GM19193 (cell line): Measurements from ENCODE around the gene EFCC1.

Experiments used
- POLR2A ChIP-seq: IDR thresholded peaks from 4 replicates; pipeline ENCODE4 v1.6.1; 2011; ENCODE audit not compliant: insufficient read depth, insufficient read length; ENCODE audit errors: extremely low read depth

The EFCC1 gene

DNA sequence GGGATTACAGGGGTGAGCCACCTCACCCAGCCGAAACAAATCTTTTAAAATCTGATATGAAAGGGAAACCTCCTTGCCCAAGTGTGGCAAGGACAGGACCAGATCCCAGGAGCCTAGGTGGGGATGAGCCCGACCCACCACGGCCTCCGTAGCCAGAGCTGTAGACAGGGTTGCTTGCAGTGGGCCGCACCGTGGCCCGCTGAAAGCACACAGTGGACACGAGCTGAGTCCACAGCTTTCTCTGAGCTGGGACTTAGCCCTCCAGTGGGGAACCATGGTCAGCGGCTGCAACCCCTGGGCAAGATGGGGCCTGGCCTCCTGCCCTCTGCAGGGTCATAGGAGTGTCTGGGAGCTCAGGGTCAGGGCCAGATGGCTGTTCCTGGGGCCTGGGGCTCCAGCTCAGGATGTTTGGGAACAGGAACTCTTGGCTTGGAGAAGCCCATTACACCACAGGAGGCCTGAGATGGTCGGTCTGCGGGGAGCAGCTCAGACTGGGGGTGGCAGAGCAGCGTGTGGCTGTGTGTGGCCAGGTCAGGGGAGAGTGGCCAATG, 84.1 kb downstream of the EFCC1 start:
- TF ChIP-seq POLR2A: no peak

DNA sequence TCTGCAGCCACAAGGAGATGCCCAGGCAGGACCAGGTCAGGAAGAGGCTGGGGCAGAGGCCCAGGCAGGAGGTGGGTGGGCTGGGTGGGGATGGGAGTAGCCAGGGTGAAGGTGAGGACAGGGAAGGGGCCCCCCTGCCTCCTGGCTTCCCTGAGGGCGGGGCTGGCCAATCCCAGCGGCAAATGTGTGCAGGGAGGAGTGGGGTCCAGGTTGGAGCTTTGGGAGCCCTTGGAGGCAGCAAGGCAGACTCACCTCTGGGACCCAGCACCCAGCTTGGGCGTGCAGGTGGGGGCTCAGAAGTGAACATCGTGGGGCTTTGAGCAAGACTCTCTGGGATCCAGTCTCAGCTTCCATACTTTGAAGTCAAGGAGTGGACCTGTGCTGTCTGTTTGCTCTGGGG, 84.7 kb downstream of the EFCC1 start:
- TF ChIP-seq POLR2A: no peak

DNA sequence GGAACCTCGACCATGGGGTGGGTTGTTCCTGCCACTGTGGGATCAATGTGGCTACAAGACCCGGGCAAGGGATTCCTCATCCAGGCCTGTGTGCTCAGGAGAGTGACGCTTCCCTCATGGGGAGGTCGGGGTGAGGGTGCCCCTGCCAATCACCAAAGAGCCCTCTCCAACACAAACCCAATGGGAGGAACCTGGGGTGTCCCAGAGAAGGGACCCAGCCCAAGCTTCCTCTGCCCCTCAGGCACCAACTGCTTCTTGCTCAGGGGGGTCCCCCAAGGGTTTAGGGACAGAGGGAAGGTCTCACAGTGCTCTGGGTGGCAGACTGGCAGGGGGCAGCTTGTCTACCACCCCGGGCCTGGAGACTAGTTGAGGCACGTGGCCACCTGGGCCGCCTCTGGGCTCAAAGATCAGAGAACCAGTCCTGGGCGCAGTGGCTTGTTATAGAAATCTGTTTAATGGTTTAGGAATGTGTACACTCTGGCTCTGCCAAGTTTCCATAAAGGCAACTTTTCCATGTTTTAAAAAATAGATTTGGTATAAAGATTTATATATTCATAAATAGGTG, 86.1 kb downstream of the EFCC1 start:
- TF ChIP-seq POLR2A: peak; percentile 7
